Caco-2 (cell line): ENCODE data around the gene RUFY3. TPM values are rescaled to one million over a fixed set of nuclear protein-coding genes. Genes with fewer than 3 reads are reported as not detected.

ENCODE experiments used
- BruUV-seq: library from RNA; stranded (reverse); fragments of 400-500 nt; replicated peaks from 2 replicates; lab custom pipeline; 2021; lab: Mats Ljungman, UMichigan
- CTCF ChIA-PET: fragments of 300-600 bp; sonication (Branson Sonifier 250); formaldehyde crosslinking; loops from one replicate; lab custom pipeline; 2022; ENCODE audit warnings: antibody characterized with exemption; lab: Charles Lee
- POLR2A ChIA-PET: fragments of 300-600 bp; sonication (Branson Sonifier 250); formaldehyde crosslinking; loops from one replicate; lab custom pipeline; 2022; ENCODE audit warnings: antibody characterized with exemption; lab: Charles Lee
- DNase-seq, 2 experiments: peaks; one replicate each; pipeline versions ENCODE4 v3.0.0 to v3.0.0-alpha.2; 2020 to 2022
- H3K27me3 ChIP-seq: replicated peaks from 2 replicates; pipeline ENCODE4 v1.6.0; 2011; ENCODE audit warnings: low read length; ENCODE audit not compliant: control insufficient read depth, insufficient read depth
- H3K36me3 ChIP-seq: 2 replicates; pipeline ENCODE4 v1.5.1; 2011; ENCODE audit warnings: low read length; ENCODE audit not compliant: control insufficient read depth, insufficient read depth
- H3K4me1 ChIP-seq: fragments of 250-450 bp; sonication (Bioruptor Pico); 2 replicates; pipeline ENCODE4 v1.5.1; 2020; ENCODE audit warnings: mild to moderate bottlenecking
- H3K4me3 ChIP-seq: 2 replicates; pipeline ENCODE4 v1.5.1; 2011; ENCODE audit warnings: low read depth, mild to moderate bottlenecking, control low read depth, low read length
- H3K9me3 ChIP-seq: fragments of 250-450 bp; sonication (Bioruptor Pico); 2 replicates; pipeline ENCODE4 v1.5.1; 2020; ENCODE audit warnings: mild to moderate bottlenecking, moderate library complexity
- H3K27ac Mint-ChIP-seq: one replicate; pipeline ENCODE4 v1.8.0; 2022; ENCODE audit warnings: mixed read lengths; ENCODE audit not compliant: unreplicated experiment
- H3K27me3 Mint-ChIP-seq: one replicate; pipeline ENCODE4 v1.8.0; 2022; ENCODE audit warnings: mixed read lengths; ENCODE audit not compliant: insufficient read depth, unreplicated experiment
- H3K36me3 Mint-ChIP-seq: one replicate; pipeline ENCODE4 v1.8.0; 2022; ENCODE audit warnings: mild to moderate bottlenecking, mixed read lengths; ENCODE audit not compliant: insufficient read depth, unreplicated experiment
- H3K4me1 Mint-ChIP-seq: one replicate; pipeline ENCODE4 v1.8.0; 2022; ENCODE audit warnings: low read depth, mixed read lengths; ENCODE audit not compliant: unreplicated experiment
- H3K4me3 Mint-ChIP-seq: one replicate; pipeline ENCODE4 v1.8.0; 2022; ENCODE audit warnings: mild to moderate bottlenecking, moderate library complexity, mixed read lengths; ENCODE audit not compliant: unreplicated experiment
- H3K9me3 Mint-ChIP-seq: one replicate; pipeline ENCODE4 v1.8.0; 2022; ENCODE audit warnings: mixed read lengths; ENCODE audit not compliant: unreplicated experiment
- CTCF ChIP-seq, 2 experiments: fragments of 200-600 bp in 1 of 2; IDR thresholded peaks; 1 replicate in 1 of 2; 2 replicates in 1 of 2; pipeline versions ENCODE4 v1.5.1 to v1.8.0; 2011 to 2022; ENCODE audit warnings: antibody characterized with exemption in 1 of 2, control low read depth in 1 of 2, inconsistent platforms in 1 of 2, low read depth in 1 of 2, low read length in 1 of 2, mild to moderate bottlenecking in 1 of 2, moderate library complexity in 1 of 2; ENCODE audit not compliant: insufficient read depth in 1 of 2, severe bottlenecking in 1 of 2, unreplicated experiment in 1 of 2
- intact Hi-C: fragments of 100-400 bp; cut with micrococcal nuclease; formaldehyde crosslinking; loops from one replicate; pipeline ENCODE4 v1.10.0; 2022; ENCODE audit not compliant: unreplicated experiment
- total RNA-seq: library from RNA; stranded (reverse); gene quantifications from 2 replicates; pipeline ENCODE4 v1.2.3, GENCODE V29; 2022

Gene RUFY3
- total RNA-seq, 1 experiment from 2014 or later = 36.6 TPM

DNA sequence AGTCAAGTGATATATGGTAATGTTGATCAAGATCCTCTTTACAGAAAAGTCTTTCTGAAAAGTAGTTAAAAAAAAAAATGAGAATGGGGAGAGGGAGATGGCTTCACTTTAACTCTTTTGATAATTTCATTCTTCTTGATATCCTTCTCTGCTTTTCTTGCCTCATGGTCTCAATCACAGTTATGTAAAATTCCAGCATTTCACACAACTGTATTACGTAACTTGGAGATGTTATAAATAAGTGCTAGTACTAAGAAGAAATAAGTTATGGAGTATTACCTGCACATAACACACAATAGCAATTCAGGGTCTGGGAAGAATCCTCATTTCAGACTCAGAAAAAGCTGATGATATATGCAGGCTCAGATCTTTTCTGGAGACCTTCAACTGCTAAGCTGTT, 22.0 kb downstream of the RUFY3 start:
- Mint-ChIP-seq H3K27me3 (no peaks in the 10 kb centered on the region), H3K36me3 (no peaks in the 10 kb centered on the region), H3K4me3 (no peak overlapping the region), H3K9me3 (no peaks in the 10 kb centered on the region), H3K27ac (no peak overlapping the region), H3K4me1 (no peaks in the 10 kb centered on the region)
- H3K36me3 ChIP-seq = no peaks in the 10 kb centered on the region
- H3K27me3 ChIP-seq = no peaks in the 10 kb centered on the region
- no peak for DNase-seq
- ChIA-PET POLR2A (no interaction called here), CTCF (no interaction called here)
- no peak overlapping the region for H3K4me3 ChIP-seq
- TF ChIP-seq CTCF (IDR thresholded peaks at IDR 0.05; ENCODE audit: insufficient read depth in 1 of 2, low read depth in 1 of 2, low read length in 1 of 2, severe bottlenecking in 1 of 2, unreplicated experiment in 1 of 2) = no peak
- no TSS peak for BruUV-seq
- no peaks in the 10 kb centered on the region for H3K4me1 ChIP-seq
- no peaks in the 10 kb centered on the region for H3K9me3 ChIP-seq
- intact Hi-C loops = no loop called here

- POLR2A ChIA-PET = no interaction called here
Observed at GRCh38 chr4:70746179-70746839, 24.5 kb downstream of the RUFY3 start.

GRCh38 chr4:70747874-70748273, 26.1 kb downstream of the RUFY3 start:
- no peaks in the 10 kb centered on the region for H3K9me3 ChIP-seq
- TF ChIP-seq CTCF (IDR thresholded peaks at IDR 0.05; ENCODE audit: insufficient read depth in 1 of 2, low read depth in 1 of 2, low read length in 1 of 2, severe bottlenecking in 1 of 2, unreplicated experiment in 1 of 2) = no peak
- intact Hi-C loops = no loop called here
- Mint-ChIP-seq H3K9me3 (no peaks in the 10 kb centered on the region), H3K4me1 (no peaks in the 10 kb centered on the region), H3K36me3 (no peaks in the 10 kb centered on the region), H3K27me3 (no peaks in the 10 kb centered on the region), H3K27ac (no peak overlapping the region), H3K4me3 (no peak overlapping the region)
- no peaks in the 10 kb centered on the region for H3K36me3 ChIP-seq
- ChIA-PET POLR2A (no interaction called here), CTCF (no interaction called here)
- no peaks in the 10 kb centered on the region for H3K27me3 ChIP-seq
- no peak for DNase-seq
- no peak overlapping the region for H3K4me3 ChIP-seq
- H3K4me1 ChIP-seq = no peaks in the 10 kb centered on the region
- no TSS peak for BruUV-seq

More at GRCh38 chr4:70746179-70746839, 24.5 kb downstream of the RUFY3 start:
- Histone ChIP-seq H3K27me3 (no peaks in the 10 kb centered on the region), H3K9me3 (no peaks in the 10 kb centered on the region), H3K4me3 (no peak overlapping the region), H3K36me3 (no peaks in the 10 kb centered on the region), H3K4me1 (no peaks in the 10 kb centered on the region)
- Mint-ChIP-seq H3K27ac (no peak overlapping the region), H3K36me3 (no peaks in the 10 kb centered on the region), H3K27me3 (no peaks in the 10 kb centered on the region), H3K4me3 (no peak overlapping the region), H3K4me1 (no peaks in the 10 kb centered on the region), H3K9me3 (no peaks in the 10 kb centered on the region)
- no peak for TF ChIP-seq CTCF (IDR thresholded peaks at IDR 0.05; ENCODE audit: insufficient read depth in 1 of 2, low read depth in 1 of 2, low read length in 1 of 2, severe bottlenecking in 1 of 2, unreplicated experiment in 1 of 2)
- DNase-seq = peak in 1 of 2 experiments; percentile 21
- CTCF ChIA-PET = no interaction called here
- intact Hi-C loops = no loop called here
- no TSS peak for BruUV-seq
